Activated CD4-positive, CD25-positive, alpha-beta regulatory T cell (primary cell): ENCODE results near the gene MYRIP.

Source experiments
- DNase-seq, 4 experiments: peaks; one replicate each; lab custom pipeline; 2025; lab: John Stamatoyannopoulos, UW

The MYRIP gene

DNA sequence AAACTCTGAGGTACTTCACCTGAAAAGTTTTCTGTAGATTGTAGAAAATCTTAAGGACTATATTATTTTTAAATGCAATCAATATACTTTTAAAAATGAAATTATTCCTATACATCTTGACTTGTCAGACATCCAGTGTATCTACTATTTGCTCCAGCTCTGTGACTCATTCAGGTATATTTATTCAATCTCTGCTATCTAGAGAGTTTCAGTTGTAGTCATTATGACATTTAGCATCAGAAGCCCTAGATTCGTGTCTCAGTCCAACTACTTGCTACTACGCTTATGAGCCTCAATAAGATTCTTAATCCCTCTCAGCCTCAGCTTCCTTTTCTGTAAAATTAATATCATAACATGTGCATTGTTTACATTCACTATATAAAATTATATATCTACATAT lies 477.8 kb downstream of the MYRIP start:
- DNase-seq, result no peak

DNA sequence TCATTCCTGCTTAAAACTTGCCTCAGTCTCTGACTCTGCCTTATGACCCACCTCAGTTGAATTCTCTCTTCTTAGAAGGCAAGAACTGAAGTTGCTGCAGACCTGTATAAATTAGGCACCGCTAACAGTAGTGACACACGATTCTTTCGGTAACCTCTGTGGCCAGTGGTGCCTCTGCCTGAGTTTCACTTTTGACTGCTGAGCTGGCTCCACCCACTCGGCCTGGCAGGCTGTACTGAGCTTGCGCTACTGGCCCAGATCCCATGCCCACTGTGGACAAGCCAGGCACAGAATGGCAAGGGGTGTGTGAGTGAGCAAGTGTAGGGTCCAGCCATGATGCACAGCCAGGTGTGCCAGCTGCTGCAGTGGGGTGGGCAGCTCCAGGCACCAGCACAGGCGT lies 481.0 kb downstream of the MYRIP start:
- DNase-seq, result no peak

DNA sequence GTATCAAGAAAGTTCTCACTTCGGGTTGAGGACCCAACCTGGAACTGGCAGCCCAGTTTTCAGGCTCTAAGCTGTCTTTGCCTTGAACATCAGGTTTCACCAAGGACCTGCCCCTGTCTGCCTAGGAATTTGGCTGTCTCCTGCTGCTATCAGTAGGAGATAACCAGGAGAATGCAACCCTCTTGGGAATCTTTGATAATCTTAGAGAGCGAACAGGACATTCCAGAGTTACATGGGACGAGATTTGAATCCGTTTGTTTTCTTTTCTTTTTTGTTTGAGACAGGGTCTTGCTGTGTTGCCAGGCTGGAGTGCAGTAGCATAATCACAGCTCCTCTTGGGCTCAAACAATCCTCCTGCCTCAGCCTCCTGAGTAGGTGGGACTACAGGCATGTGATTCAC lies 482.1 kb downstream of the MYRIP start:
- DNase-seq, result no peak

DNA sequence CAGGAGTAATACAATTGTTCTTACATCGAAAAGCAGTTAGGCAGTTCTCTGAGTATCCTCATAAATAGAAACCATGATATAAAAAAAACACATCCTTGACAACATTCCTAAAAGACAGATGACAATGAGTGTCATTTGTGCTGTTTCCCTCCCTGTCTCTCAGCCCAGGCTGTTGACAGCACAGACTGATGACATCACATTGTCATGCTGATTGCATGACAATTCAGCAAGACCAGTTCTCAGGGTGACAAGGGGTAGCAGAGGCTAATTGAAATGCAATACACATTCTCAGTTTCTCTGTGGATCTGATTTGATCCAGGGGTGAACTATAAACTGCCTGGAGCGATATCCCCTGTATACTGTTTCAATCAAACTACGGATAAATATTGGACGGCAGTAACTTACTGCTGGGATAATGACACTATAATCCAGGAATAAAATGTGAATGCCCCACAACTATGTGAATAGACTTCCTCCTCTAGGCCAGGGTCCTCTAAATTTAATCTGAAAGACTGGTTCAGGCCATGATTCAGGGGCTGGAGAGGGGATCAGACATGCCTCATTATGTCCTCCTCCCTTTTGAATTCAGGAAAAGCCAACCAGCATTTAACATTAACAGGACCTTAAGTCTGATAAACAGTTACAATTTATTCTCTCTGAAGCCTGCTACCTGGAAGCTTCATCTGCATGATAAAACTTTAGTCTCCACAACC lies 483.4 kb downstream of the MYRIP start:
- no peak for DNase-seq

DNA sequence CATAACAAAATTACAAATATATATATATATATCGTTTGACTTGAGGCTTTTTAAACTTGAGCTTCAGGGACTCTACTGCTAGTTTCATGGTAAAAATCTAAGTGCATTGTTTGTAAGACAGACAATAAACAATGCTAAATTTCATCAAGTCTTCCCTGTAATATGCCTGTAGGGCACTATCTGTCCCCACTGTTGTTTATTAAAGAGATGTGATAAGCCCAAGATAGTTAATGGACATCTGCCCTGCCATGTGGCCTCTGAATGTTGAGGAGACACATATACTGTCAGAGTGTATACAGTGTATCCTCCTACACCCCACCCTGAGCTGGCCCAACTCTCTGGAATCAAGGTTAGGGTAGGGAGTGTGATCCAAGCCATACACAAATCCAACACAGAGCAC lies 485.0 kb downstream of the MYRIP start:
- no peak for DNase-seq

DNA sequence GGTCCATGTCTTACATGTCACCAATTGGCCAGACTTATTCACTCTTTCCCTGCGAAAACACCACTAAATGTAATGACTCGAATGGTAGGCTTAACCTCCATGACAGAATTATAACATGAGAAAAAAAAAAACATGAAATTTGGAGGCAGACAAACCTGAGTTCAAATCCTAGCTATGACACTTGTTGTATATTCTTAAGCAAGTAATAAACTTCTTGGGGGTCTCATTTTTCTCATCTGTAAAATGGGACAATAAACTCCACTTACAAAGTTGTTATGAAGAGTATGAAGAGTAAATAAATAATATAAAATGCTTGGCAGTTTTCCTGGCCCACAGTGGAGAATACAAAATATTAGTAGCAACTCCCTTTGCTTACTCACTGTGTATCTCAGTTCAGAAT lies 488.7 kb downstream of the MYRIP start:
- DNase-seq, result no peak

DNA sequence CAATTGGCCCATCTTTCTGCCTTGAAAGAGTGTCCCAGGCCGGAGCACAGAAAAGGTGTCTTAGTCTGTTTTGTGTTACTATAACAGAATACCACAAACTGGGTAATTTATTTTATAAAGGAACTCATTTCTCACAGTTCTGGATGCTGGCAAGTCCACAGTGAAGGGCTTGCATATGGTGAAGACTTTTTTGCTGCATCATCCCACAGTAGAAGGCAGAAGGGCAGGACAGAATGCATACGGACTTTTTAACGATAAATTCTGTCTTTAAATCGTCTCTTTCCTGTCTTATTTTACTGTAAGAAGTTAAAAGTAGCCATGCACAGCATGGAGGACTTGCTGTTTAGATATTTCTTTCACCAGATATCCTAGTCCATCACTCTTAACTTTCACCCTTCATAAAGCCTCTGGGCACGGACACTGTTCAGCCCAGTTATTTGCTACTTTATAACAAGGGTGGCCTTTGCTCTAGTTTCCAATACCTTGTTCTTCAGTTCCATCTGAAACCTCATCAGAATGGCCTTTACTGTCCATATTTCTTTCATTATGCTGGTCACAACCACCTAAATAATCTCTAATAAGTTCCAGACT lies 489.8 kb downstream of the MYRIP start:
- no peak for DNase-seq

DNA sequence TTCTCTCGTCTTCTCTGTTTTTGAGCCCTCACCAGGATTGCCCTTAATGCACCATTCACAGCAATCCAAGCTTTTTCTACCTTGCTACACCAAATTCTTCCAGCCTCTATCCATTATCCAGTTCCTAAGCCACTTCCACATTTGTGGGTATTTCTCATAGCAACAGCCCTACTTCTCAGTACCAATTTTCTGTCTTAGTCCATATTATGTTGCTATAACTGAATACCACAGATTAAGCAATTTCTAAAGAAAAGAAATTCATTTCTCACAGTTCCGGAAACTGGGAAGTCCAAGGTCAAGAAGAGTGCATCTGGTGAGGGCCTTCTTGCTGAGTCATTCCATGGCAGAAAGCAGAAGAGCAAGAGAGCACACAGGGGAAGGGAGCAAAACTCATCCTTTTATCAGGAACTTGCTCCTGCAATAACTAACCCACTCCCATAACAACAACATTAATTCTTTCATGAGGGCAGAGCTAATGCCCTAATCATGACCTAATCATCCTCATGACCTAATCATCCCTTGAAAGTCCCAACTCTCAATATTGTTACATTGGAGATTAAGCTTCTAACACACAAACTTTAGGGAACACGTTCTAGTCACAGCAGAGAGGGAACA lies 490.4 kb downstream of the MYRIP start:
- DNase-seq, result no peak

DNA sequence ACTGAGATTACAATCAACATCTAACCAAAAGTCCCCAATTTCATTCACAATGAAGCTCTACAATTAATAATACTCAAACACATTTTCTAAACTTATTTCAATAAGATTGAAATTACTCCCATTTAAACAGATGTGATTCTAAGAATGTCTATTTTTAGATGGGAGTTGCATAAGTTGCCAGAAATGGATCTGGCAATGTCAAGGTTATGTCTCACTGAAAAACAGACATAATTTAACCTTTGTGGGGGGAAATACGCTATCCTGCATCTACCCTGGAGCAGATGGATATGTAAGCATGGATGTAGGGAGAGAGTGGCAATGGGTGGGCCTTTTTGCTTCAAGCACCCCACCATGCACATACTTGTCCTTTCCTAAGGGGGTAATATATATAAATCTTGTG lies 493.4 kb downstream of the MYRIP start:
- no peak for DNase-seq

DNA sequence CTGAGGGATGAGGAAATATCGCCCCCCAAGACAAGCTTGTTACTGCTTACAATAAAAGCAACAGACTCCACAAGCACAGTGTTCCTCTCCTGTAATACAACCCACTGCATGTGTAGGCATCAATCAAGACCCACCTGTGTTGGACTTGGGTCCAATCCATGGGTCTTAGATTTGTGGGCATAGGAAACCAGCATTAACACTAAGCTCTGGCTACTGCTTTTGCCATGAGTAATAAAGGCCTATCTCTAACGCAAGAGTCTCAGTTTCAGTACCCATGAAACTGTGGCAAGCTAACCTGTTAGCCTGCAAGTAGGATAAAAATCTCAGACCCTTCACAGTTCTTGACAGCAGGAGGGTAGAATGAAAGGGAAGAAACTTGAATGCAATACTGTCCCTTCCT lies 494.9 kb downstream of the MYRIP start:
- DNase-seq, result no peak

DNA sequence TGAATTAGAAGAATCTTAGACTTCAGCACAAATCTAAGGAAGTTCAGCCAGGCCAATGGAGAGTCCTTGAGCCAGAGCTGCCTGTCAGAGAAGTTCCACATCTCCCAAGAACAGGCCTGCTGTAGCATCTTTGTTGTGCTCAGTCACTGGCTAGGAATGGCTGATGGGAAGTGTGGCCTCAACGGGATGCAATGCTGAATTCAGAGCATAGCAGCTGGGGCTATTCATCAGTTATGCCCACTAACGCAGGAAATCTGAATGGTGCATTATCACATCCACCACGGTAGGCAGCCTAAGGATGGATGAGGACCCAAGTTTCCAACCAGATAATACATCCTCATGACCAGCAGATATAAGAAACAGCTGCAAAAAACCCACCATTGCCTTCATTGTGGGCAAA lies 496.9 kb downstream of the MYRIP start:
- no peak for DNase-seq

DNA sequence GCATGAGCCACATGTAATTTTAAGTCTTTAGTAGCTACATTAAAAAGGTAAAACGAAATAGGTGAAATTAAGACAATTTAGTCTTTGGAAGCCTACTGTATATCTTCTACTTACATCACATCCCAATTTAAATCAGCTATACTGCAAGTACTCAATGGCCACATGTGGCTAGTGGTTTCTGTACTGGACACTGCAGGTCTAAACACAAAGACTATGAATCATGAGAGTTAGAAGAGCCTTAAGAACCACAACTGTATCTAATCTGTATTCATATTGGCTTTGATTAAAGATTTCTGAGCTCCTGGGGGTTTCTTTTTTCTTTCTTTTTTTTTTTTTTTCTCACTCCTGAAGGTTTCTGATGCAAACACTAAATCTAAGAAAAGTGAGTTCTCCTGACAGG lies 497.8 kb downstream of the MYRIP start:
- DNase-seq, result no peak

DNA sequence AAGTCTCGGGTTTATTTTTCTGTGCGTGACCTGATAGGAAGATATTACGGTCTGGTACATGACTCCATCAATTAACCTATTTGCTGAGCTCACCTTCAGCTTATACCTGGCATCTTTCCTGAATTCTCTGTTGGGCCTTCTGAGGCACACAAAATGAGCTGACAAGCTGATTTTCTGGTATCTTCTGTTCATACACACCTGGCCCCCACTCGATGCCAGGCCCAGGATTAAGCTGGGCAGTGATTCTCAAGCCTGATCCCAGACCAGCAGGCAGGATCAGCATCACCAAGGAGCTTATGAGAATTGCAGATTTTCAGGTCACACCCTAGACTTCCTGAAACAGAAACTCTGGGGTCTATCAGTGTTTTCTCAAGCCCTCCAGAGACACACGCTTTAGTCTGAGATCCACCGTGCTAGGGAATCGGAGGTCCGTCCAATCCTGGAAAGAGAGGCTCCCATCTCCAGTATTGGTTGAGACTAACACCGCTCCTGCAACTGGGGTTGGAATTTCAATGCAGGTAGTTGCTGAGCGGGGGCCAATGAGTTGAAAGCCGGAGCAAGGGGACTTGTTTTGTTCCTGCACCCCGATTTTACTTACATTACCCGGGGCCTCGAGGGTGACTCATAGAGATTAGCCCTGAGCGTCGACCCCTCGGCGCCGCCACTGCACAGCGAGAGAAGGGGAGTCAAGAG lies 499.5 kb downstream of the MYRIP start:
- DNase-seq, result no peak

DNA sequence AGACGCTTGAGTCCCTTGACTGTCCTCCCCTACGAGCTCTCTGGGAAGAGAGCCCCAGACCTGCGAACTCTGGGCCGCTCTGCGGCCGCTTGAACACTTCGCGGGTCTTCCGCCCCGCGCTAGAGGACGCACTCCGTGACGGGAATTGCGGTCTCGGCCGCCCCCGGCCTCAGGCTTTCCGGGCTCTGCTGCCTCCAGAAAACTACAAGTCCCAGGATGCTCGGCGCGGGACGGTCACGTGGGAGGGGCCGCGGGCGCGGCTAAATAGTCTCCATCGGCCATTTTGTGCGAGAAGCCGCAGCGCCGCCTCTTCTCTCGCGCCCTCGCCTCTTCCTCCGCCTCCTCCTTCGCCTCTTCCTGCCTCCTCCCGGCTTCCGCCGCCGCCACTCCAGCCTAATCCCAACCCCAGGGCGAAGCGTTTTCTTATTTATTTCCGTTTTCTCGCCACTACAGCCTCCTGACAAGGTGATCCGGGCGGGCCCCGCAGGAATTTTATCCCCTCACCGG lies 500.1 kb downstream of the MYRIP start, which contains the start of gene EIF1B:
Gene EIF1B (plus strand): TSS at position 290 of the 507 bp plus-strand sequence. CDS start 235 bp downstream, outside the sequence.
- peak; percentile 95 to 98 (median 97) for DNase-seq
